ENCODE data around the gene CSTPP1. TPM values are rescaled to one million over a fixed set of nuclear protein-coding genes. Genes with fewer than 3 reads are reported as not detected.

Gene CSTPP1
- polyA plus RNA-seq, 1 donor (not counting 4 experiments of a cell fraction or from before 2014, with no cell fraction given): 20.0 TPM

DNA sequence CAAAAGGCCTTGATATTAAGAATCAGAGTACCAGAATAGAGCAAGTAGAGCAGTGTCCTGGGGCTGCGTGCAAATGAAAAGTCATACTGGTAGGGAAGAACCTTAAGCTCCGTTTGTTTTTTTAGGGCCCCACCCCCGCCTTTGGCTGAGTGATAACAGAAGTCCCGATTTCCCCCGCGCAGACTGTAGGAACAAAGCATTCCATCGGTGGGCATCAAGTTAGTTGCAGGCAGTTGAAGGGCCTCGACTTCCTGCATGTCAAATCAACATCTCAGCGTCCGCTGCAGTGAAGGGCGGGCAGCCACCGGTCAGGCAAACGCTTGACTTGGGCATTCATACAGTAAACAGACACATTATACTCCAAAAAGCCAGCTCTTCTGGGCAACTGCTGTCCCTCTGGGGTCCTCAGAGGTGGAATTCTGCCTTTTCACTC lies 29.9 kb upstream of the CSTPP1 start:
- H3K9me1 ChIP-seq (ENCODE audit: control insufficient read depth, extremely low read depth, insufficient read depth, low read length): no peaks in the 10 kb centered on the region
- no peaks in the 10 kb centered on the region for H3K4me1 ChIP-seq (ENCODE audit: control insufficient read depth, extremely low read depth, insufficient read depth, low read length)
- no peak overlapping the region for H3K9ac ChIP-seq (ENCODE audit: control insufficient read depth, extremely low read depth, insufficient read depth, low read length)
- DNase-seq (ENCODE audit: low read depth, low spot score): no peak
- no peak overlapping the region for H3K27ac ChIP-seq (ENCODE audit: control insufficient read depth, insufficient read depth, low read length)
- no peak for FAIRE-seq
- no peaks in the 10 kb centered on the region for H3K36me3 ChIP-seq (ENCODE audit: control insufficient read depth in 2 of 2, extremely low read depth in 1 of 2, insufficient read depth in 2 of 2, low read length in 2 of 2)
- no peaks in the 10 kb centered on the region for H3K79me2 ChIP-seq (ENCODE audit: control insufficient read depth, insufficient read depth, low read length)
- H2AFZ ChIP-seq (ENCODE audit: control insufficient read depth, low read length): no peak overlapping the region
- H3K4me3 ChIP-seq (ENCODE audit: control insufficient read depth in 2 of 3, extremely low read depth in 1 of 3, insufficient read depth in 2 of 3, low read depth in 1 of 3, low read length in 3 of 3): no peak overlapping the region
- TF ChIP-seq, protein P1, sequence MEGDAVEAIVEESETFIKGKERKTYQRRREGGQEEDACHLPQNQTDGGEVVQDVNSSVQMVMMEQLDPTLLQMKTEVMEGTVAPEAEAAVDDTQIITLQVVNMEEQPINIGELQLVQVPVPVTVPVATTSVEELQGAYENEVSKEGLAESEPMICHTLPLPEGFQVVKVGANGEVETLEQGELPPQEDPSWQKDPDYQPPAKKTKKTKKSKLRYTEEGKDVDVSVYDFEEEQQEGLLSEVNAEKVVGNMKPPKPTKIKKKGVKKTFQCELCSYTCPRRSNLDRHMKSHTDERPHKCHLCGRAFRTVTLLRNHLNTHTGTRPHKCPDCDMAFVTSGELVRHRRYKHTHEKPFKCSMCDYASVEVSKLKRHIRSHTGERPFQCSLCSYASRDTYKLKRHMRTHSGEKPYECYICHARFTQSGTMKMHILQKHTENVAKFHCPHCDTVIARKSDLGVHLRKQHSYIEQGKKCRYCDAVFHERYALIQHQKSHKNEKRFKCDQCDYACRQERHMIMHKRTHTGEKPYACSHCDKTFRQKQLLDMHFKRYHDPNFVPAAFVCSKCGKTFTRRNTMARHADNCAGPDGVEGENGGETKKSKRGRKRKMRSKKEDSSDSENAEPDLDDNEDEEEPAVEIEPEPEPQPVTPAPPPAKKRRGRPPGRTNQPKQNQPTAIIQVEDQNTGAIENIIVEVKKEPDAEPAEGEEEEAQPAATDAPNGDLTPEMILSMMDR (optimal IDR thresholded peaks at IDR 0.05 in 1 of 3, IDR thresholded peaks at IDR 0.05 in 1 of 3, conservative IDR thresholded peaks at IDR 0.05 in 1 of 3; ENCODE audit: extremely low read depth in 1 of 3, insufficient read depth in 2 of 3, low read length in 3 of 3): no peak
- no peak for TF ChIP-seq EZH2 (IDR thresholded peaks at IDR 0.05; ENCODE audit: low read length)
- H3K27me3 ChIP-seq (ENCODE audit: control insufficient read depth, extremely low read depth, insufficient read depth, low read length): no peaks in the 10 kb centered on the region
- dilution Hi-C loops (cut with MboI; ENCODE audit: extremely low pct_ligation_motif_present, low sequenced_read_pairs): no loop called here
- no peak overlapping the region for H3K4me2 ChIP-seq (ENCODE audit: control insufficient read depth, extremely low read depth, insufficient read depth, low read depth, low read length)
- H4K20me1 ChIP-seq (ENCODE audit: control insufficient read depth, extremely low read depth, insufficient read depth, low read length): no peaks in the 10 kb centered on the region
- H3K9me3 ChIP-seq (ENCODE audit: control insufficient read depth, low read depth, low read length): no peaks in the 10 kb centered on the region

DNA sequence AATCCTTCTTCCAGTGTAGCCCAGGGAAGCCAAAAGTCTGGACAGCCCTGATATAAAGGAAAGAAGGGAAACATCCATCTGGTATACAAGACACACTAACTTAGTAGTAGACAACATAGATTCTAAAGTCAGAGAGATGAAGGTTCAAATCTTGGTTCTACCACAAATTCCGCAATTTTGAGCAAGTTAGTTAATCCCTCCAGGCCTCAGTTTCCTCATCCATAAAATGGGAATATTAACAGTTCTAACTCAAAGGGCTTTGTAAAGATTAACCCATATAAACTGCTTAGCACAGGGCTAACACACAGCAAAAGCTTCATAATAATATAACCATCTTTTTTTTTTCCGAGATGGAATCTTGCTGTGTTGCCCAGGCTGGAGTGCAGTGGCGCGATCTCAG lies 29.0 kb upstream of the CSTPP1 start:
- Histone ChIP-seq H3K4me2 (ENCODE audit: control insufficient read depth, extremely low read depth, insufficient read depth, low read depth, low read length) (no peak overlapping the region), H3K9me1 (ENCODE audit: control insufficient read depth, extremely low read depth, insufficient read depth, low read length) (no peaks in the 10 kb centered on the region), H3K27ac (ENCODE audit: control insufficient read depth, insufficient read depth, low read length) (no peak overlapping the region), H3K9ac (ENCODE audit: control insufficient read depth, extremely low read depth, insufficient read depth, low read length) (no peak overlapping the region), H3K9me3 (ENCODE audit: control insufficient read depth, low read depth, low read length) (no peaks in the 10 kb centered on the region), H3K79me2 (ENCODE audit: control insufficient read depth, insufficient read depth, low read length) (no peaks in the 10 kb centered on the region), H3K4me1 (ENCODE audit: control insufficient read depth, extremely low read depth, insufficient read depth, low read length) (peaks cover 7% of the 10 kb centered on the region), H3K4me3 (ENCODE audit: control insufficient read depth in 2 of 3, extremely low read depth in 1 of 3, insufficient read depth in 2 of 3, low read depth in 1 of 3, low read length in 3 of 3) (no peak overlapping the region), H3K36me3 (ENCODE audit: control insufficient read depth in 2 of 2, extremely low read depth in 1 of 2, insufficient read depth in 2 of 2, low read length in 2 of 2) (no peaks in the 10 kb centered on the region), H4K20me1 (ENCODE audit: control insufficient read depth, extremely low read depth, insufficient read depth, low read length) (no peaks in the 10 kb centered on the region), H2AFZ (ENCODE audit: control insufficient read depth, low read length) (no peak overlapping the region), H3K27me3 (ENCODE audit: control insufficient read depth, extremely low read depth, insufficient read depth, low read length) (no peaks in the 10 kb centered on the region)
- TF ChIP-seq, protein P1 (optimal IDR thresholded peaks at IDR 0.05 in 1 of 3, IDR thresholded peaks at IDR 0.05 in 1 of 3, conservative IDR thresholded peaks at IDR 0.05 in 1 of 3; ENCODE audit: extremely low read depth in 1 of 3, insufficient read depth in 2 of 3, low read length in 3 of 3): no peak
- no peak for TF ChIP-seq EZH2 (IDR thresholded peaks at IDR 0.05; ENCODE audit: low read length)
- FAIRE-seq: no peak
- no peak for DNase-seq (ENCODE audit: low read depth, low spot score)
- dilution Hi-C loops (cut with MboI; ENCODE audit: extremely low pct_ligation_motif_present, low sequenced_read_pairs): no loop called here
